IPS-15b (cell line): Measurements from ENCODE around the gene DNAH3.
"Not testable (repeated sequence)": the region's sequence is repeated elsewhere in the genome, so short reads cannot be mapped to it uniquely, and the experiment has no call there.

Source experiments
- H3K27me3 ChIP-seq: one replicate; pipeline ENCODE4 v1.6.1; 2013; ENCODE audit warnings: low read length; ENCODE audit not compliant: control insufficient read depth, insufficient read depth
- H3K36me3 ChIP-seq: one replicate; pipeline ENCODE4 v1.6.1; 2013; ENCODE audit warnings: low read length; ENCODE audit not compliant: control insufficient read depth, insufficient read depth
- H3K4me1 ChIP-seq: one replicate; pipeline ENCODE4 v1.6.1; 2013; ENCODE audit warnings: mild to moderate bottlenecking, low read length; ENCODE audit not compliant: control insufficient read depth, insufficient read depth
- H3K4me3 ChIP-seq: one replicate; pipeline ENCODE4 v1.5.1; 2013; ENCODE audit warnings: low read depth, low read length
- H3K9ac ChIP-seq: one replicate; pipeline ENCODE4 v1.6.1; 2013; ENCODE audit warnings: low read depth, mild to moderate bottlenecking, low read length
- H3K9me3 ChIP-seq: one replicate; pipeline ENCODE4 v1.6.1; 2013; ENCODE audit warnings: mild to moderate bottlenecking, low read length; ENCODE audit not compliant: control insufficient read depth, insufficient read depth

DNAH3 gene

DNA sequence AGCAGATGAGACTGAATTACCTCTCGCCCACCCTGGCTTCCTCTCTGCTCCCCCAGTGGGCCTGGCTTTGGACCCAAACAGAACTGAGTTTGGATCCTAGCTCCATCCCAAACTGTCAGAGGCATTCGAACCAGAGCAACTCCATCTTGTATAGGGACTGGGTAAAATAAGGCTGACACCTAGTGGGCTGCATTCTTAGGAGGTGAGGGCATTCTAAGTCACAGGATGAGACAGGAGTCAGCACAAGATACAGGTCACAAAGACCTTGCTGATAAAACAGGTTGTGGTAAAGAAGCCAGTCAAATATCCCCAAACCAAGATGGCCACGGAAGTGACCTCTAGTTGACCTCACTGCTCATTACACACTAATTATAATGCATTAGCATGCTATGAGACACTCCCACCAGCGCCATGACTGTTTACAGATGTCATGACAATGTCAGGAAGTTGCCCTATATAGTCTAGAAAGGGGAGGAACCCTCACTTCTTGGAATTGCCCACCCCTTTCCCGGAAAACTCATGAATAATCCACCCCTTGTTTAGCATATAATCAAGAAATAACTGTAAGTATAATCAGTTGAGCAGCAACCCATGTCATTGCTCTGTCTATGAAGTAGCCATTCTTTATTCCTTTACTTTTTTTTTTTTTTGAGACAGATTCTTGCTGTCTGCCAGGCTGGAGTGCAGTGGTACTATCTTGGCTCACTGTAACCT is 205.6 kb downstream of the DNAH3 start:
- peaks cover 2% of the 10 kb centered on the region for H3K4me1 ChIP-seq
- H3K9me3 ChIP-seq: no peaks in the 10 kb centered on the region
- no peak overlapping the region for H3K9ac ChIP-seq
- no peak overlapping the region for H3K4me3 ChIP-seq
- H3K36me3 ChIP-seq: no peaks in the 10 kb centered on the region
- no peaks in the 10 kb centered on the region for H3K27me3 ChIP-seq

DNA sequence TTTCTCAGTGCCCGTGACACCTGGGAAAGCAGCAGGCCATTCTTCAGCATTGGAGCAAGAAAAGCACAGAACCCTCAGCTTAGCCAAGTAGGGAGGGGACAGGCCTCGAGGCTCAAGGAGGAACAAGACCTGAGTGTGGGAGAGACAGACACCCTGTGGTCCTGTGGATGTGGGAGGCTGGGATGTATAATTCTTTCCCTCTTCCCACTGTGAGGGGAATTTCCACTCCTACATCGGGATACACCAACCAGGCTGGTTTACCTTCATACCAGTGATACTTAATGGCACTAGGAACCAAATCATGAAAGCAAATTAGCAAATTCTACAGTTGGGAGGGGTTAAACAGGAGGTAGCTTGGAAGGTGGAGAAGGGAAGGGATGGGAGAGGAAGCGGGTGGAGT is 208.4 kb downstream of the DNAH3 start:
- Histone ChIP-seq H3K36me3 (no peaks in the 10 kb centered on the region), H3K27me3 (no peaks in the 10 kb centered on the region), H3K4me1 (peaks cover 2% of the 10 kb centered on the region), H3K9me3 (no peaks in the 10 kb centered on the region), H3K9ac (no peak overlapping the region), H3K4me3 (no peak overlapping the region)

DNA sequence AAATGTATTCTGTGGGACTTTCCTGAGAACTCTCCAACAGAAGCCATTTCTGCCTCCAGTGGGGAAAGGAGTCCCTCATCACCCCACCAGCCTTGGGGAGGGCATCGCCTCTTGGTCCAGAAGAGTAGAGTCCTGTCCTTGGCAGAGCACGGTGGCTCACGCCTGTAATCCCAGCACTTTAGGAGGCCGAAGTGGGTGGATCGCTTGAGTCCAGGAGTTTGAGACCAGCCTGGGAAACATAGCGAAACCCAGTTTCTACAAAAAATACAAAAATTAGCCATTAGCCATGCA is 209.1 kb downstream of the DNAH3 start:
- no peak overlapping the region for H3K4me3 ChIP-seq
- H3K36me3 ChIP-seq: no peaks in the 10 kb centered on the region
- H3K9ac ChIP-seq: no peak overlapping the region
- H3K4me1 ChIP-seq: peaks cover 2% of the 10 kb centered on the region
- no peaks in the 10 kb centered on the region for H3K9me3 ChIP-seq
- H3K27me3 ChIP-seq: no peaks in the 10 kb centered on the region

DNA sequence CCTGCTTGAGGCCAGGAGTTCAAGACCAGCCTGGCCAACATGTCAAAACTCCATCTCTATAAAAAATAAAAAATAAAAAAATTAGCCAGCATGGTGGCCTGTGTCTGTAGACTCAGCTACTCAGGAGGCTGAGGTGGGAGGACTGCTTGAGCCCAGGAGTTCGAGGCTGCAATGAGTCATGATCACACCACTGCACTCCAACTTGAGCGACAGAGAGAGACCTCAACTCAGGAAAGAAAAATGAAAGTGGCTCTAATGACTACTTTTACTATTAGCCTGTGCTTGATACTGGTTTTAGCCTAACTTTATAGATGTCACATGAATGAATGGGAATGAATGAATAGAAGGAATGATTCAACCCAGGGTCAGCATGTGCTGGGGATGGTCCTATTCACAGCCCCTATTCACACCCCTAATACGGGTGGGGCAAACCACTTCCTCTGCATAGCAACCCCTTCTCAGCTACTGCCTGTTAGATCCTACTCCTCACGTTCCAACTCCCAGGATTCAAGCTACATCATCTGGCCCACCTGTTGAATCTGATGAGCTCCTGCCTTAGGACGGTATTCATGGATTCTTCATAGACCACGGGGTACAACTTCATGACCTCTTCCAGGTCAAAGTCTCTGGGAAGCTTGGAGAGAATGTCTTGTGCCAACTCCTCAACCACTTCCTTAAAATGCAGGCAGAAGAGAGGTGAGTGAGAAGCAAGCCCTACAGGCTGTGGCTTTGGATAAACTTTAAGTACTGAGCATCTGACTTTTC is 209.6 kb downstream of the DNAH3 start:
- H3K27me3 ChIP-seq: no peaks in the 10 kb centered on the region
- peaks cover 1% of the 10 kb centered on the region for H3K4me1 ChIP-seq
- H3K9ac ChIP-seq: no peak overlapping the region
- H3K4me3 ChIP-seq: no peak overlapping the region
- no peaks in the 10 kb centered on the region for H3K9me3 ChIP-seq
- no peaks in the 10 kb centered on the region for H3K36me3 ChIP-seq

DNA sequence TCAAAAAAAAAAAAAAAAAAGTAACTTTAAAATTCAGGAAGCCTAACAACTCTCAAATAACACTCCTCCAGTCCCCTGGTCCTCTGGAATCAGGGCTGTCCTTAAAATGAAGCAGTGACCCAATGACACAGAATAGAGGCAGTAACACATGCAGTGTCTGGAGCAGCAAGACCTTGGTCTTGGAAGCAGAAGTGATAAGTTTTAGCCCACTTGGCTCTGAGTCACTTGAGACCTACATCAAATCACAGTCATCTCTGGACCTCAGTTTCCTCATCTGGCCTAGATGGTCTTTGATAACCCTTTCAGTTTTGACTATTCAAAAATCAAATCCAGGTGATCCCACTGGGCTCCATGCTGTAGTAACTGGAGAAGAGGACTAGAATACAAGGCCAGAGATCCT is 211.0 kb downstream of the DNAH3 start:
- Histone ChIP-seq H3K36me3 (no peaks in the 10 kb centered on the region), H3K9ac (no peak overlapping the region), H3K9me3 (no peaks in the 10 kb centered on the region), H3K4me1 (no peaks in the 10 kb centered on the region), H3K27me3 (no peaks in the 10 kb centered on the region), H3K4me3 (no peak overlapping the region)

DNA sequence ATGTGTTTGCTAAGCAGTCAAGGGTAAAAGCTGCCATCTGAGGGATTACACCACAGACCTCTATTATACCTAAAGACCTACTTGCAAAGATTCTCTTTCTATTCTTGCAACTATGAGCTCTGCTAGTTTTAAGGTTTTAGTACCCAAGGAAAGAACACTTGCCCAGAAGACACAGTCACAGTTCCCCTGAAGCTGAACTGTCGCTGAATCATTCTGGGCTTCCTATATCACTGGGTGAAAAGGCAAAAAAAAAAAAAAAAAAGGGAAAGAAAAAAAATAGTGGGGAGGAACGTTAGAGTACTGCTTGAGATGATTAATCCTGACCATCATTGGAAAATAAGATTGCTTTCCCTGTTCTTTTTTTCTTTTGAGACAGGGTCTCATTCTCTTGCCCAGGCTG is 212.2 kb downstream of the DNAH3 start:
- Histone ChIP-seq H3K27me3 (no peaks in the 10 kb centered on the region), H3K36me3 (no peaks in the 10 kb centered on the region), H3K9me3 (no peaks in the 10 kb centered on the region), H3K9ac (no peak overlapping the region), H3K4me1 (no peaks in the 10 kb centered on the region), H3K4me3 (no peak overlapping the region)

DNA sequence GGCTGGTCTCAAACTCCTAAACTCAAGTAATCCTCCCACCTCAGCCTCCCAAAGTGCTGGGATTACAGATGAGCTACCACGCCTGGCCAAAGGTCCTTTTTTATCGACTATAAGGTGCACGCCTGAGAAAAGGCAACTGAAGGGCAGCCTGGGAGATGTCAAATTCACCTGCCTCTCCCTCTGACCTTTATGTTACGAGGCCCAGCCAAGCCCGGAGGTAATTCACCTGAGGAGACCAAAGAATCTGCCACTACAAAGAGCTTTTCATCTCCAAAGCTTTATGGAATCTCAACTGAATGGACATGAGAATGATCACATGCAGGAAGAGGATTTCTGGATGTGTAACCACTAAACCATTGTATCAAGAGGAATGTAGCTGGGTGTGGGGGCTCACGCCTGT is 212.9 kb downstream of the DNAH3 start:
- Histone ChIP-seq H3K36me3 (no peaks in the 10 kb centered on the region), H3K9me3 (no peaks in the 10 kb centered on the region), H3K4me3 (no peak overlapping the region), H3K27me3 (no peaks in the 10 kb centered on the region), H3K4me1 (no peaks in the 10 kb centered on the region), H3K9ac (no peak overlapping the region)

DNA sequence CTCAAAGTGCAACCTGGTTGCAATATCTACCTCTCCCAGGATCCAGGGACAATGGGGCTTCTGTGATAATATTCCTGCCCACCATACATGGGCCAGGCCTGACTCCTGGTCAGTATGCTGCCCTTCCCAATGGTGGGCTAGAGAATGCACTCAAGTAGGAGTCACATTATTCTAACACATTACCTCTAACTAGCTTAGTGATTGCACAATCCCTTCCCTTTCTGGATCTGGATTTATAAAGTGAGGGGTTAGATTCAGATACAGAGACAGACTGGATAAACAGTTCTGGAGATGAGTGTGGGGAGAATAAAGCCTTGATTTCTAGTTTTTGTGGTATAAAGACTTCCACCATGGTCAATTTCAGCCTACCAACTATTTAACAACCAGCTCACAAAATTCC is 217.1 kb downstream of the DNAH3 start:
- H3K9ac ChIP-seq: no peak overlapping the region

DNA sequence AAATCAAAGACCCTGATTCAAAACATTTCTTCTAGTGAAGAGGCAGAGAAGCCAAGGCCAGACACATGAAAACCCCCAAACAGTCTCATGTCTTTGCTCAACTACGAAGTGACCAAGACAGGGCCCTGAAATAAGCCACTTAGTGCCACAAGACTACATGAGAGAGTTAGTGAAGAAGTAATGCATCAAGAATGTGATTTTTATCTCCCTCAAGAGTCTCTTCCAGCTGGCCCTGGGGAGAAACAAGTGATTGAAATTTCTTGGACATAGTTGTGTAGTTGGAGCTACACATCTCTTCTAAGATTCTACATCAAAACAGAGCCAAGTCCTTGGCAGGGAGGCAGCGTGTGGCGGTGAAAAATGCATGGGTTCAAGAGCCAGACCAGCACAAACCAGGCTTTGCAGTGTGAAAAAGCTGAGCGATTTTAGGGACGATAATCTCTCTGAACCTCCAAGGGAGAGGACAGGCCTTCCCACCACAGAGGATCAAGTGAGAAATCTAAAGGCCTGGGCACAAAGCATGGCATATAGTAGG is 219.5 kb downstream of the DNAH3 start:
- Histone ChIP-seq H3K4me1 (no peaks in the 10 kb centered on the region), H3K4me3 (no peak overlapping the region), H3K9me3 (no peaks in the 10 kb centered on the region), H3K9ac (no peak overlapping the region), H3K36me3 (no peaks in the 10 kb centered on the region), H3K27me3 (no peaks in the 10 kb centered on the region)

More for the DNA sequence above, 217.1 kb downstream of the DNAH3 start:
- Histone ChIP-seq H3K36me3 (no peaks in the 10 kb centered on the region), H3K4me1 (no peaks in the 10 kb centered on the region), H3K4me3 (no peak overlapping the region), H3K27me3 (no peaks in the 10 kb centered on the region), H3K9me3 (no peaks in the 10 kb centered on the region)

DNA sequence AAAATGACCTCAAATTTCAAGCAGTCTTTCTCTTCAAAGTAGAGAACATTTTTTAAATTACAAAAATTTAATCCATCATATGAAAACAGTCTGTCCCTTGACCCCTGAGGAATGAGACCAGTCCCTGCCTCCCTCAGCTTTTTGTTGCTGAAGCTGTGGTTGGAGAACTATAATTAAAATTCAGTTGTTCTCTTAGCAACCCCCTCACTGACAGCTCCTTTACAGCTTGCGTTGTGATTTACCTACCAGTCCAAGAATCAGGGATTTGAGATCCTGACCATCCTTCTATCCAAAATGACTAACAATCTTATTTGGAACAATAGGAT is 220.3 kb downstream of the DNAH3 start:
- H3K4me3 ChIP-seq: no peak overlapping the region

DNA sequence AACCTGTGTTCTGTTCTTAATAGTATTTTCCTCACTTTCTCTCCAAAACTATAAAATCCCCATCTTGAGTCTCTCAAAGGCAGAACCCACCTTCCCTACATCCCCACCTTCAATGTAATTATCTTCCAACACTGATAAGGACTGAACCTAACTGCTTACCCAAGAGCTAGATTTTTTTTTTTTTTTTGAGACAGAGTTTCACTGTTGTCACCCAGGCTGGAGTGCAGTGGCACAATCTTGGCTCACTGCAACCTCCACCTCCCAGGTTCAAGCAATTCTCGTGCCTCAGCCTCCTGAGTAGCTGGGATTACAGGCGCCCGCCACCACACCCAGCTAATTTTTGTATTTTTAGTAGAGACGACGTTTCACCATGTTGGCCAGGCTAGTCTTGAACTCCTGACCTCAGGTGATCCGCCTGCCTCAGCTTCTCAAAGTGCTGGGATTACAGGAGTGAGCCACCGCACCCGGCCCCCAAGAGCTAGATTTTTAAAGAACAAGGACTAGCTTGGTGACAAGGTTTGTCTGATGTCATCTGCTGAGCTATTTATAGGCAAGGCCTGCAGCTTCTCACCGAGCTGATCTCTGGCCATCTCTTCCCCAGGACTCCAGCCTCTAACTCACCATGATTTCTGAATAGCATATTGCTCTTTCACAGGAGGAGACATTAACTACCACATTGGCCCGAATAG is 220.8 kb downstream of the DNAH3 start:
- H3K4me3 ChIP-seq, H3K9ac ChIP-seq, H3K27me3 ChIP-seq, H3K9me3 ChIP-seq, H3K4me1 ChIP-seq, H3K36me3 ChIP-seq: not testable (repeated sequence)

More for the DNA sequence above, 220.3 kb downstream of the DNAH3 start:
- no peaks in the 10 kb centered on the region for H3K4me1 ChIP-seq
- H3K36me3 ChIP-seq: no peaks in the 10 kb centered on the region
- no peaks in the 10 kb centered on the region for H3K27me3 ChIP-seq
- H3K9me3 ChIP-seq: no peaks in the 10 kb centered on the region
- no peak overlapping the region for H3K9ac ChIP-seq
